Mammary epithelial cell (primary cell): ENCODE results near the gene NAGS.

ENCODE experiments used
- EZH2 ChIP-seq: IDR thresholded peaks from 2 replicates; pipeline ENCODE4 v1.6.1; 2012; ENCODE audit warnings: low read length, inconsistent platforms, borderline replicate concordance
- TF ChIP-seq, protein P1 (sequence below), 2 donors: IDR thresholded peaks in 1 of 2; conservative IDR thresholded peaks in 1 of 2; 2 replicates each; pipeline ENCODE4 v1.5.1; 2011 to 2012; ENCODE audit warnings: inconsistent platforms in 2 of 2, low read length in 2 of 2, mild to moderate bottlenecking in 2 of 2, control low read depth in 1 of 2, low read depth in 1 of 2; ENCODE audit not compliant: insufficient read depth in 1 of 2; ENCODE audit errors: extremely low read depth in 1 of 2

DNA sequence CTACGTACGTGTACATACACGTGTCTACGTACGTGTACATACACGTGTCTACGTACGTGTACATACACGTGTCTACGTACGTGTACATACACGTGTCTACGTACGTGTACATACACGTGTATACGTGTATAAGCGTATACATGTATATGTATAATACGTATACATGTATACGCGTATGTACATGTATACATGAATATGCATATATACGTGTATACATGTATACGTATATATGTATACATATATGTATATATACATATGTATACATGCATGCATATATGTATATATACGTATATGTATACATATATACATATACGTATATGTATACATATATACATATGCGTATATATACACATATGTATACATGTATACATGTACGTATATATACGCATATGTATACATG is 28.5 kb upstream of the NAGS start:
- TF ChIP-seq, protein P1, sequence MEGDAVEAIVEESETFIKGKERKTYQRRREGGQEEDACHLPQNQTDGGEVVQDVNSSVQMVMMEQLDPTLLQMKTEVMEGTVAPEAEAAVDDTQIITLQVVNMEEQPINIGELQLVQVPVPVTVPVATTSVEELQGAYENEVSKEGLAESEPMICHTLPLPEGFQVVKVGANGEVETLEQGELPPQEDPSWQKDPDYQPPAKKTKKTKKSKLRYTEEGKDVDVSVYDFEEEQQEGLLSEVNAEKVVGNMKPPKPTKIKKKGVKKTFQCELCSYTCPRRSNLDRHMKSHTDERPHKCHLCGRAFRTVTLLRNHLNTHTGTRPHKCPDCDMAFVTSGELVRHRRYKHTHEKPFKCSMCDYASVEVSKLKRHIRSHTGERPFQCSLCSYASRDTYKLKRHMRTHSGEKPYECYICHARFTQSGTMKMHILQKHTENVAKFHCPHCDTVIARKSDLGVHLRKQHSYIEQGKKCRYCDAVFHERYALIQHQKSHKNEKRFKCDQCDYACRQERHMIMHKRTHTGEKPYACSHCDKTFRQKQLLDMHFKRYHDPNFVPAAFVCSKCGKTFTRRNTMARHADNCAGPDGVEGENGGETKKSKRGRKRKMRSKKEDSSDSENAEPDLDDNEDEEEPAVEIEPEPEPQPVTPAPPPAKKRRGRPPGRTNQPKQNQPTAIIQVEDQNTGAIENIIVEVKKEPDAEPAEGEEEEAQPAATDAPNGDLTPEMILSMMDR (conservative IDR thresholded peaks at IDR 0.05 in 1 of 2, IDR thresholded peaks at IDR 0.05 in 1 of 2; ENCODE audit: extremely low read depth in 1 of 2, insufficient read depth in 1 of 2, low read depth in 1 of 2, low read length in 2 of 2), result no peak
- no peak for TF ChIP-seq EZH2
